ENCODE data around the gene ARHGAP25. TPM values are rescaled to one million over a fixed set of nuclear protein-coding genes. Genes with fewer than 3 reads are reported as not detected.

ARHGAP25 gene
- total and polyA plus RNA-seq, 12 donors: 2.6 to 17.3 (median 5.2) TPM

GRCh38 chr2:68741805-68742306 lies 7.2 kb downstream of the ARHGAP25 start:
- peak overlapping the region in 1 of 10 donors; percentile 29 for H3K4me3 ChIP-seq
- ATAC-seq: peak in 2 of 8 donors; percentile 35 to 56
- WGBS, 2 donors: 93 to 95% methylated on average over 5 of the region's 5 CpGs

GRCh38 chr2:68742626-68743415 lies 8.2 kb downstream of the ARHGAP25 start:
- H3K36me3 ChIP-seq: peaks cover 0 to 6% (median 0%) of the 10 kb centered on the region in 9 donors
- H3K9me3 ChIP-seq: no peaks in the 10 kb centered on the region
- peaks cover 0 to 5% (median 0%) of the 10 kb centered on the region in 7 donors for H3K27me3 ChIP-seq
- no peak for TF ChIP-seq CTCF (IDR thresholded peaks at IDR 0.05)
- 95 to 98% methylated on average over 1 of the region's 1 CpG for WGBS, 2 donors
- intact Hi-C loops (cut with DNase I): no loop called here
- ATAC-seq: no peak
- H3K4me1 ChIP-seq: peaks cover 0 to 94% (median 0%) of the 10 kb centered on the region in 9 donors
- no peak for DNase-seq
- peak overlapping the region in 2 of 10 donors; percentile 15 to 94 for H3K27ac ChIP-seq
- peak overlapping the region in 1 of 10 donors; percentile 29 for H3K4me3 ChIP-seq

More at GRCh38 chr2:68741805-68742306, 7.2 kb downstream of the ARHGAP25 start:
- H3K27ac ChIP-seq: peak overlapping the region in 1 of 10 donors; percentile 94
- peaks cover 0 to 6% (median 0%) of the 10 kb centered on the region in 9 donors for H3K36me3 ChIP-seq
- DNase-seq: no peak
- no peak for TF ChIP-seq CTCF (IDR thresholded peaks at IDR 0.05)
- H3K9me3 ChIP-seq: no peaks in the 10 kb centered on the region
- H3K27me3 ChIP-seq: peaks cover 0 to 5% (median 0%) of the 10 kb centered on the region in 7 donors
- peaks cover 0 to 92% (median 0%) of the 10 kb centered on the region in 9 donors for H3K4me1 ChIP-seq
- intact Hi-C loops (cut with DNase I): no loop called here

GRCh38 chr2:68743531-68743930 lies 8.9 kb downstream of the ARHGAP25 start:
- intact Hi-C loops (cut with DNase I): no loop called here
- DNase-seq (no peak), ATAC-seq (no peak)
- Histone ChIP-seq H3K4me1 (peaks cover 0 to 94% (median 0%) of the 10 kb centered on the region in 9 donors), H3K27me3 (peaks cover 0 to 5% (median 0%) of the 10 kb centered on the region in 7 donors), H3K36me3 (peaks cover 0 to 6% (median 0%) of the 10 kb centered on the region in 9 donors), H3K27ac (peak overlapping the region in 1 of 10 donors; percentile 94), H3K4me3 (no peak overlapping the region), H3K9me3 (no peaks in the 10 kb centered on the region)
- no peak for TF ChIP-seq CTCF (IDR thresholded peaks at IDR 0.05)
- 81 to 85% methylated on average over 3 of the region's 3 CpGs for WGBS, 2 donors

GRCh38 chr2:68744366-68744912 lies 9.8 kb downstream of the ARHGAP25 start:
- peaks cover 0 to 6% (median 0%) of the 10 kb centered on the region in 9 donors for H3K36me3 ChIP-seq
- H3K4me3 ChIP-seq: no peak overlapping the region
- peaks cover 0 to 5% (median 0%) of the 10 kb centered on the region in 7 donors for H3K27me3 ChIP-seq
- DNase-seq (no peak), ATAC-seq (no peak)
- intact Hi-C loops (cut with DNase I): no loop called here
- H3K27ac ChIP-seq: peak overlapping the region in 1 of 10 donors; percentile 94
- WGBS, 2 donors: 81 to 87% methylated on average over 4 of the region's 4 CpGs
- peaks cover 0 to 94% (median 0%) of the 10 kb centered on the region in 9 donors for H3K4me1 ChIP-seq
- no peaks in the 10 kb centered on the region for H3K9me3 ChIP-seq
- TF ChIP-seq CTCF (IDR thresholded peaks at IDR 0.05): no peak
